Gastrocnemius medialis (tissue), 4 donors: ENCODE measurements around the gene SLC37A1.

Experiments used
- CTCF ChIP-seq, 5 experiments: fragments of 450-650 bp in 3 of 5; fragments of 200-600 bp in 2 of 5; sonication (generic) in 2 of 5; IDR thresholded peaks in 4 of 5; conservative IDR thresholded peaks in 1 of 5; 1 replicate in 4 of 5; 2 replicates in 1 of 5; pipeline ENCODE4 v1.5.1; 2016 to 2019; ENCODE audit warnings: antibody characterized with exemption in 5 of 5, mild to moderate bottlenecking in 3 of 5, moderate library complexity in 3 of 5
- POLR2A ChIP-seq, 2 donors: fragments of 450-650 bp; IDR thresholded peaks; one replicate each; pipeline ENCODE4 v1.6.1; 2017; ENCODE audit warnings: antibody characterized with exemption in 2 of 2, mild to moderate bottlenecking in 2 of 2, moderate library complexity in 2 of 2

- no peak for TF ChIP-seq CTCF (IDR thresholded peaks at IDR 0.05 in 4 of 5, conservative IDR thresholded peaks at IDR 0.05 in 1 of 5)
- no peak for TF ChIP-seq POLR2A (IDR thresholded peaks at IDR 0.05)
Observed at GRCh38 chr21:42463861-42464515, 49.7 kb upstream of the SLC37A1 start.
